HuH-7.5 (cell line): Measurements from ENCODE around the gene EHD1.
"Not testable (repeated sequence)": the region's sequence is repeated elsewhere in the genome, so short reads cannot be mapped to it uniquely, and the experiment has no call there.

Experiments used
- DNase-seq: peaks from one replicate; pipeline ENCODE4 v3.0.0; 2011; ENCODE audit warnings: low spot score

The EHD1 gene

GRCh38 chr11:64856382-64857227 is 21.8 kb downstream of the EHD1 start:
- DNase-seq: no peak

GRCh38 chr11:64855596-64856304 is 22.7 kb downstream of the EHD1 start:
- DNase-seq: no peak

- DNase-seq: peak; percentile 75
These were observed 23.6 kb downstream of the EHD1 start for GRCh38 chr11:64854534-64855502.

GRCh38 chr11:64854157-64854533 is 24.3 kb downstream of the EHD1 start:
- DNase-seq: no peak

GRCh38 chr11:64853709-64854108 is 24.7 kb downstream of the EHD1 start:
- DNase-seq: no peak

- DNase-seq: no peak
These were observed 25.5 kb downstream of the EHD1 start for GRCh38 chr11:64852804-64853509.

- DNase-seq: no peak
These were observed 26.5 kb downstream of the EHD1 start for GRCh38 chr11:64851831-64852351.

- DNase-seq: no peak
These were observed 27.3 kb downstream of the EHD1 start for GRCh38 chr11:64850979-64851567.

- no peak for DNase-seq
These were observed 28.6 kb downstream of the EHD1 start for GRCh38 chr11:64849598-64850356.

GRCh38 chr11:64848826-64849597 is 29.4 kb downstream of the EHD1 start:
- no peak for DNase-seq

GRCh38 chr11:64848214-64848825 is 30.1 kb downstream of the EHD1 start:
- DNase-seq: no peak

- DNase-seq: peak; percentile 98
These were observed 31.3 kb downstream of the EHD1 start for GRCh38 chr11:64846998-64847666.

- DNase-seq: not testable (repeated sequence)
These were observed 32.7 kb downstream of the EHD1 start for GRCh38 chr11:64845776-64846129.

- no peak for DNase-seq
These were observed 33.2 kb downstream of the EHD1 start for GRCh38 chr11:64845129-64845775.

GRCh38 chr11:64844330-64845128 is 33.9 kb downstream of the EHD1 start, which contains the start of gene CDC42BPG:
CDC42BPG (minus strand) TSS chr11:64844653; CDS start chr11:64844569, 84 bp downstream.
- DNase-seq: peak; percentile 94

GRCh38 chr11:64843686-64844329 is 34.6 kb downstream of the EHD1 start:
- no peak for DNase-seq
